Stimulated activated CD4-positive, alpha-beta T cell treated with anti-CD3 and anti-CD28 coated beads, Interleukin-1b, Interleukin-23, amount 100 ng/mL, for 1 hour (primary cell): ENCODE results near the gene FAM89B.

Experiments used
- DNase-seq, 2 donors: peaks; one replicate each; pipeline ENCODE4 v3.0.0-alpha.2; 2020; ENCODE audit warnings: low read depth in 2 of 2

Gene FAM89B

GRCh38 chr11:65610404-65610803 is 38.1 kb downstream of the FAM89B start:
- no peak for DNase-seq

GRCh38 chr11:65611028-65611757 is 38.9 kb downstream of the FAM89B start:
- DNase-seq = no peak

GRCh38 chr11:65611758-65612603 is 39.6 kb downstream of the FAM89B start:
- DNase-seq = no peak

DNA sequence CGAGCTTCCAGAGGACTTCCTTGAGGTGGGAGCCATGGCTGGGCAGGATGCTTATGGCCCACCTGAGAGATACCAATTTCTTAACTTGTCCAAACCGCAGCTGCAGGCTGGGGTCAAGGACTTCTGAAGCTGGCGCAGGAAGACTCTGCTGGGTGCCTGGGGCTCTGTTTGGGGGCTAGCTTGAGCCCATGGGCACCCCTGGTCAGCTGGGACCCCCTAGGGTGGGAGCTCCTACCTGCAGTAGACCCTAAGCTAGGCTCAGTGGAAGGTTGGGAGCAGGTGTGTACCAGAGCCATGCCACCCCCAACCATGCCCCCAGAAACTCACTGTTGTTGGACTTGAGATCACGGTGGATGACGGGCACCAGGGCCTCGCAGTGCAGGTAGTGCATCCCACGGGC is 40.4 kb downstream of the FAM89B start:
- no peak for DNase-seq

DNA sequence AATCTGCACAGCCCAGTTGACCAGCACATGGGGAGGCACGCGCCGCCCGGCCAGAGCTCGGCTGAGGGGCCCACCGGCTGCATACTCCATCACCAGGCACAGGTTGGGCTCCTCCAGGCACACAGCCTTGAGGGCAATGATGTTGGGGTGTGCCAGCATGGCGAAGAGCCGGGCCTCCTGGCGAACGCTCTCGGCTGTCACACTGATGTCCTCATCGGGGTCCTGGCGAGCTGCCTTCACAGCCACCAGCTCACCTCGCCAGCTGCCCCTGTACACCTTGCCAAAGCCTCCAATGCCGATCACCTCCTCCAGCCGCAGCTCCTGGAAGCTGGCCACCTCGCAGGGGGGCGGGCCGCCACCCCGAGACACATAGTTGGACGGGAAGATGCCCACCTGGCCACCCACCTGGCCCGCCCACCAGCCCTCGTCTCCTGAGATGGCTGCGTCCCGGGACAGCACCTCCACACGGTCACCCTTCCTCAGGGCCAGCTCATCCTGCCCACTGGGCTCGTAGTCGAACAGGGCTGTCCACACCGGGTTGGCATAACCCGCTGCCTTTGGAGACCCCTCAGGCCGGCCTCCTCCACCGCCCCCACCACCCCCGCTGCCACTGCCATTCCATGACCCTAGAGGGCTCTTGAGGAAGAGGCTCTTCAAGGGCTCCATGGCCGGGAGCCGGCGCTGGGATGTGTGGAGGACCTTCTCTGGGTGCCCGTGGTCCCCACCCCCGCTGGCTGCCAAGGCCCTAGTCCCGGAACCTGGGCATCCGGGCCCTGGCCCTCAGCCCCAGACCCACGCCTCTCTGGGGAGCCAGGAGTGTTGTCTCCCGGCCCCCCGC is 41.0 kb downstream of the FAM89B start:
- no peak for DNase-seq

- DNase-seq = peak; percentile 98 to 100
Measured at GRCh38 chr11:65615229-65615949, 43.1 kb downstream of the FAM89B start, which contains the start of gene PCNX3. TSS of gene PCNX3 (plus strand) at chr11:65615776. CDS start at chr11:65616312, 536 bp downstream.

GRCh38 chr11:65615950-65616574 is 43.7 kb downstream of the FAM89B start:
- DNase-seq = no peak

DNA sequence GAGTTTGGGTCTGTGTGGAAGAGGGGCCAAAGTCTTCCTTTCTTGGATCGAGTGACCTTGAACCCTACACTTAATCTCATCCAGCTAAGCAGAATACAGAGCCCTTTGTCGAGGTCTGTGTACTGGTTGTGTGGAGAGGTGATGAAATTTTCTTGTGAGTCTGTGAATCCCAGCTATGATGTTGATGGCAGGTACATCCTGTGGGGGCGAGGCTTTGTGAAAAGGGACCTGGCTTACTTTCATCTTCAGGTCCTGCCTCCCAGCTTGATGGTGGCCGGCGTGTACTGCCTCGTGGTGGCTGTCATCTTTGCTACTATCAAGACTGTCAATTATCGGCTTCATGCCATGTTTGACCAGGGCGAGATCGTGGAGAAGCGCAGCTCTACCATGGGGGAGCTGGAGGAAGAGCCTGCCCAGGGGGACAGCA is 44.2 kb downstream of the FAM89B start:
- no peak for DNase-seq

- DNase-seq = no peak
Measured at GRCh38 chr11:65617136-65617850, 45.0 kb downstream of the FAM89B start.

GRCh38 chr11:65617990-65618751 is 45.8 kb downstream of the FAM89B start:
- DNase-seq = no peak

DNA sequence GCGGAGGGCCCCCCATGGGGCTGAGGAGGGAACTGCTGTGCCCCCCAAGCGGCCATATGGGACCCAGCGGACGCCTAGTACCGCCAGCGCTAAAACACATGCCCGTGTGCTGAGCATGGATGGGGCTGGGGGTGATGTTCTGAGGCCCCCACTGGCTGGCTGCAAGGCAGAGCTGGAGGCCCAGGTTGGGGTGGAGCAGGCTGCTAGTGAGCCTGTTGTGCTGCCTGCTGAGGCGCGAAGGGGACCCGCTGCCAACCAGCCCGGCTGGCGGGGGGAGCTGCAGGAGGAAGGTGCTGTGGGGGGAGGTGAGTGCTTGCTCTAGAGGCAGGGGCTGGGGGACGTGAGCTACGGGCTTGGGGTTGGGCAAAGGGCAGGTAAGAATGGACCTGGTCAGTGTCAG is 46.4 kb downstream of the FAM89B start:
- DNase-seq = no peak

DNA sequence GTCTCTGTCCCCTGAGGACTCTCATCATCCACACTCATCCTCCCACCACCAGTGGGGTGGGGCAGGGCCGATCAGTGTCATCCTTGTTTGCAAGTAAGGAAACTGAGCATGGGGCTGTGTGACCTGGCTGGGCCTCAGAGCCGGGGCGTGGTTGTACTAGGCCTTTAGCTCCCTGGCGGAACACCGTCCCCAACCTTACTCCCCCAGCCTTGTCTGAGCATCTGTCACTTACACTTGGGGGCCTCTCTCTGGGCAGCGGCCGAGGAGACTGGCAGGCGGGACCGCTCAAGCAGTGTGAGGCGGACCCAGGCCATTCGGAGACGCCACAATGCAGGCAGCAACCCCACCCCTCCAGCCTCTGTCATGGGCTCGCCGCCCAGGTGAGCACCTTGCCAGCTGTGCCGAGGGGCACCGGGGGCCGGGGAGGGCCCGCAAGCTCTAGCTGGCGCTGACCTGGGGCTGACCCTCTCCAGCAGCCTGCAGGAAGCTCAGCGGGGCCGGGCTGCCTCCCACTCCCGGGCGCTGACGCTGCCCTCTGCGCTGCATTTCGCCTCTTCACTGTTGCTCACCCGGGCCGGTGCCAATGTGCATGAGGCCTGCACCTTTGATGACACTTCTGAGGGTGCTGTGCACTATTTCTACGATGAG is 47.1 kb downstream of the FAM89B start:
- DNase-seq = no peak

GRCh38 chr11:65620666-65621065 is 48.3 kb downstream of the FAM89B start:
- DNase-seq = no peak

DNA sequence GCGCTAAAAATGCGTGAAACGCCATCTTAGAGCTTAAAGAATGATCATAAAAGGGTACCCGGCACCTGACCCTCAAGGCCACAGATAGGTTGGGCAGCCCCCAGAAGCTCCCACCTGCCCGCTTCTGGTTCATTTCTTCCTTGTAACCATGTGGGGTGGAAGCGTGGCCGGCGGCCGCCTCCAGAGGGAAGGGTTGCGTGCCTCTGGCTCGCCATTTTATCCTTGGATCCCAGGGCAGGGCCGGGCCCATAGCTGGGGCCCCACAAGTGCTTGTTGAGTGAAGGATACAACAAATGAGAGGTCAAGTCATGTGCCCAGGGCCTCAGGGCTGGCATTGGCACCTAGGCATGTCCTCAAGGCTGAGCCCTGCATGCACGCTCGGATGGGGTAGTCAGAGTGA is 49.1 kb downstream of the FAM89B start:
- DNase-seq = no peak

DNA sequence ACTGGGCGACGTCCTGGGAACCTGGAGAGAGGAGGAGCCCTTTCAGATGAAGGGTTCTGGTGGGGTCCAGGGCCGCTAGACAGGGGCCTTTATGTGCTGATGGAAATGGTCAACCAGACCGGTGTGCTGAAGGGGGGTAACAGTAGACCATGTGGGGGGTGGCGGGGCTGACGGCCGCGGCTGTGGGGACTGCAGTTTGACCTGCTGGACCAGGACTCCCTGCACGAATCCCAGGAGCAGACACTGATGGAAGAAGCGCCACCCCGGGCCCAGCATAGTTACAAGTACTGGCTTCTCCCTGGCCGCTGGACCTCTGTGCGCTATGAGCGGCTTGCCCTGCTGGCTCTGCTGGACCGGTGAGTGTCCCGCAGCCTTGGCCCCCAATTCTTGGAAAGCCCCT is 49.7 kb downstream of the FAM89B start:
- DNase-seq = no peak

DNA sequence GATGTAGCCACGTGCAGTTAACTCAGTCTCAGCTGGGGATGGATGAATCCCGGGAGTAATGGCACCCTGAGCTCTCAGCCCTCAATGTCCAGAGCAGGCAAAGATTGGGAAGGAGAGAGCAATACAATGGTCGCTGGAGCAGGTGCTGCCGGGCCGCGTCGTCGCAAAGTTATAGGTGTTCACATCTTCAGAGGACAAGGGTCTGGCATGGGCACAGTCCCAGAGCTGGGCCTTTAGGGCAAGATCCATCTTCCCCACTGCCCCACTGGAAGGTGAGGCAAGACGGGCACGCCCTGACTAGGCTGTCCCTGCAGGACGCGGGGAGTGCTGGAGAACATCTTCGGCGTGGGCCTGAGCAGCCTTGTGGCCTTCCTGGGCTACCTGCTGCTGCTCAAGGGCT is 50.8 kb downstream of the FAM89B start:
- no peak for DNase-seq
